Activated T-cell treated with anti-CD3 and anti-CD28 coated beads, Interleukin-2, amount 50 U/mL, for 72 hours (primary cell): ENCODE results near the gene CERS4. TPM values are rescaled to one million over a fixed set of nuclear protein-coding genes. Genes with fewer than 3 reads are reported as not detected.
"Not testable (repeated sequence)": the region's sequence is repeated elsewhere in the genome, so short reads cannot be mapped to it uniquely, and the experiment has no call there.

Experiments
- ATAC-seq, 2 donors: fragments of 150-1000 bp; cut with Tn5 transposase; replicated peaks in 1 of 2; 2 replicates each; pipeline ENCODE4 v1.10.0; 2021; ENCODE audit warnings: moderate library complexity in 2 of 2, mild to moderate bottlenecking in 1 of 2
- DNase-seq, 2 donors: peaks; one replicate each; pipeline ENCODE4 v3.0.0; 2021 to 2022; ENCODE audit warnings: mixed read lengths in 1 of 2
- H3K27ac Mint-ChIP-seq: one replicate; pipeline ENCODE4 v1.8.0; 2022; ENCODE audit warnings: mild to moderate bottlenecking, moderate library complexity, mixed read lengths
- H3K27me3 Mint-ChIP-seq: one replicate; pipeline ENCODE4 v1.8.0; 2022; ENCODE audit warnings: low read depth, mixed read lengths
- H3K36me3 Mint-ChIP-seq, 2 donors: one replicate each; pipeline ENCODE4 v1.8.0; 2022; ENCODE audit warnings: mixed read lengths in 2 of 2, mild to moderate bottlenecking in 1 of 2; ENCODE audit not compliant: insufficient read depth in 2 of 2
- H3K4me1 Mint-ChIP-seq: one replicate; pipeline ENCODE4 v1.8.0; 2022; ENCODE audit warnings: low read depth, mixed read lengths
- H3K4me3 Mint-ChIP-seq, 2 donors: one replicate each; pipeline ENCODE4 v1.8.0; 2022; ENCODE audit warnings: mild to moderate bottlenecking in 2 of 2, mixed read lengths in 2 of 2, moderate library complexity in 2 of 2
- H3K9me3 Mint-ChIP-seq, 2 donors: one replicate each; pipeline ENCODE4 v1.8.0; 2022; ENCODE audit warnings: mixed read lengths in 2 of 2
- total RNA-seq, 2 donors: library from RNA; stranded (reverse); gene quantifications; one replicate each; pipeline ENCODE4 v1.2.3, GENCODE V29; 2022

The CERS4 gene
- total RNA-seq, 2 donors from 2014 or later: 23.2 to 29.5 TPM

- not testable (repeated sequence) for H3K4me1 Mint-ChIP-seq, H3K4me3 Mint-ChIP-seq, ATAC-seq, H3K36me3 Mint-ChIP-seq, H3K27me3 Mint-ChIP-seq, DNase-seq, H3K9me3 Mint-ChIP-seq, H3K27ac Mint-ChIP-seq
These were observed 5.7 kb upstream of the CERS4 start for GRCh38 chr19:8203288-8204120.

DNA sequence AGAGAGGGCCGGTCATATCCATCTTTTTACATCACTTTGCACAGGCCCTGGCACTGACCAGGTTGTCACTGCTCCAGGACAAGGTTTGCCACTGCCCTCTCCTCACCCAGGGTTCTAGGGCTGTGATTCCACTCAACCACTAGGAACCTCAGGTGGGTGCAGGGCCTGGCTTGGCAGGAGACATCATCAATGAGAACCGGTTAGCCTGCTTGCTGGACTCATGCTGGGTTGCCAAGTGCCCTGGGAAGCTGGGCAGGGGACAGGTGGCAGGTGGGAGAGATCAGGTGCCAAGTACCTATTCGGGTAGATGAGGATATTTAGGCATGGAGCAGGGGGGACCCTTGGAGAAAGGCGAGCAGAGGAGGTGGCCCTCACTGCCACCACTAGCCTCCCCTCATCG lies 4.2 kb upstream of the CERS4 start:
- ATAC-seq: no peak
- no peak overlapping the region for H3K27ac Mint-ChIP-seq

GRCh38 chr19:8206147-8207087 lies 2.8 kb upstream of the CERS4 start:
- no peak for DNase-seq
- Mint-ChIP-seq H3K36me3 (peaks cover 6 to 7% of the 10 kb centered on the region in 2 donors), H3K27ac (no peak overlapping the region), H3K9me3 (no peaks in the 10 kb centered on the region), H3K4me1 (peaks cover 21% of the 10 kb centered on the region), H3K27me3 (no peaks in the 10 kb centered on the region), H3K4me3 (no peak overlapping the region)
- no peak for ATAC-seq

More for the DNA sequence above, 4.2 kb upstream of the CERS4 start:
- Mint-ChIP-seq H3K4me3 (no peak overlapping the region), H3K9me3 (no peaks in the 10 kb centered on the region), H3K4me1 (peaks cover 9% of the 10 kb centered on the region), H3K36me3 (peaks cover 3% of the 10 kb centered on the region in 2 donors), H3K27me3 (no peaks in the 10 kb centered on the region)
- DNase-seq: no peak

- H3K4me1 Mint-ChIP-seq: peaks cover 30% of the 10 kb centered on the region
- H3K36me3 Mint-ChIP-seq, H3K27me3 Mint-ChIP-seq, DNase-seq, H3K27ac Mint-ChIP-seq, H3K4me3 Mint-ChIP-seq, ATAC-seq, H3K9me3 Mint-ChIP-seq: not testable (repeated sequence)
These were observed 1.8 kb upstream of the CERS4 start for GRCh38 chr19:8207326-8207725.

DNA sequence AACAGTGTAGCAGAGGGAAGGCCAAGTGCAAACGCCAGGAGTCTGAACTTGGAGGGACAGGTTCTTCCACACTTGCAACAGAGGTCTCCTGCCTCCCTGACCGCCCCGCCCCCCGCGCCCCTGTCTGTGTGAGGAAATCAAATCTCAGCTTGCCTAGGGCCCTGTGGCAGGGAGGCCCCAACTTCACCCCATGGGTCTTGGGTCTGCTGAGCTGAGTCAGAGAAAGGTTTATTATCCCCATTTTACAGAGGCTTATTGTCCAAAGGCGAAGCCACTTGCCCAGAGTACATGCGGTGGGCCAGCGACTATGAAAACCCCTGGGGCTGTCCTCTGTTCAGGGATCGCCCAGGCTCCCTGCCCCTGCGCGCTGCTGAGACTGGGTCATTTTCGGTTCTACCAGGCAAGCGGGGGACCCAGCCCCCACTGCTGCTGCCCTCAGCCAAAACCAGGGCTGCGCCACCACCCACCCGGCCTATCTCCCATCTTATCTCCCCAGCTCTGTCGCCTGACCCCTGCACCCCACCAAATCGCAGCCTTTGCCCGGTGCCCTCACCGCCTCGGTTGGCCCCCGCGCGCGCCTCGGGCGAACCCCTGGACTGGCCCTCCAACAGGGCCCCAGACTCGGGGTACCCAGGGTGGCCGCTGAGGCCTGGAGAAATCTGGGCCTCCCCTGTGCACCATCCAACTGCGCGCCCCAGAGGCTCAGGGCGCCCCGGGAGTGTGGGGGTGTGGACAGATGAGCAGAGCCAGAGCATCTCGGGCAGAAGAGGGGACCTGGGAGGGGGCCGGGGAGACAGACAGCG lies 850 bp upstream of the CERS4 start:
- Mint-ChIP-seq H3K4me3 (peak overlapping the region; percentile 71 to 79), H3K4me1 (peaks cover 36% of the 10 kb centered on the region), H3K27ac (peak overlapping the region; percentile 76), H3K27me3 (no peaks in the 10 kb centered on the region), H3K9me3 (no peaks in the 10 kb centered on the region), H3K36me3 (peaks cover 9 to 10% of the 10 kb centered on the region in 2 donors)
- ATAC-seq: peak in 1 of 2 donors; percentile 3
- no peak for DNase-seq

- no peaks in the 10 kb centered on the region for H3K27me3 Mint-ChIP-seq
- H3K4me3 Mint-ChIP-seq: peak overlapping the region; percentile 86 to 100
- H3K36me3 Mint-ChIP-seq: peaks cover 9 to 13% of the 10 kb centered on the region in 2 donors
- ATAC-seq: peak; percentile 83 to 84
- peak; percentile 87 to 88 for DNase-seq
- H3K9me3 Mint-ChIP-seq: no peaks in the 10 kb centered on the region
- peak overlapping the region; percentile 59 for H3K27ac Mint-ChIP-seq
- H3K4me1 Mint-ChIP-seq: peaks cover 36% of the 10 kb centered on the region
These were observed 550 bp downstream of the CERS4 start for GRCh38 chr19:8209462-8210378.

- H3K4me1 Mint-ChIP-seq: peaks cover 36% of the 10 kb centered on the region
- ATAC-seq: no peak
- H3K9me3 Mint-ChIP-seq: no peaks in the 10 kb centered on the region
- no peak for DNase-seq
- H3K4me3 Mint-ChIP-seq: peak overlapping the region; percentile 86 to 100
- no peaks in the 10 kb centered on the region for H3K27me3 Mint-ChIP-seq
- H3K36me3 Mint-ChIP-seq: peaks cover 9 to 16% of the 10 kb centered on the region in 2 donors
- peak overlapping the region; percentile 59 for H3K27ac Mint-ChIP-seq
These were observed 1.4 kb downstream of the CERS4 start for GRCh38 chr19:8210421-8211101.

GRCh38 chr19:8212212-8212611 lies 3.0 kb downstream of the CERS4 start:
- H3K4me1 Mint-ChIP-seq: peaks cover 36% of the 10 kb centered on the region
- peaks cover 9 to 16% of the 10 kb centered on the region in 2 donors for H3K36me3 Mint-ChIP-seq
- H3K27ac Mint-ChIP-seq: no peak overlapping the region
- H3K27me3 Mint-ChIP-seq: no peaks in the 10 kb centered on the region
- H3K9me3 Mint-ChIP-seq: no peaks in the 10 kb centered on the region
- no peak for DNase-seq
- no peak overlapping the region for H3K4me3 Mint-ChIP-seq
- ATAC-seq: no peak

- Mint-ChIP-seq H3K4me3 (no peak overlapping the region), H3K4me1 (peaks cover 35% of the 10 kb centered on the region)
- no peak for ATAC-seq
These were observed 3.7 kb downstream of the CERS4 start for GRCh38 chr19:8212916-8213315.

DNA sequence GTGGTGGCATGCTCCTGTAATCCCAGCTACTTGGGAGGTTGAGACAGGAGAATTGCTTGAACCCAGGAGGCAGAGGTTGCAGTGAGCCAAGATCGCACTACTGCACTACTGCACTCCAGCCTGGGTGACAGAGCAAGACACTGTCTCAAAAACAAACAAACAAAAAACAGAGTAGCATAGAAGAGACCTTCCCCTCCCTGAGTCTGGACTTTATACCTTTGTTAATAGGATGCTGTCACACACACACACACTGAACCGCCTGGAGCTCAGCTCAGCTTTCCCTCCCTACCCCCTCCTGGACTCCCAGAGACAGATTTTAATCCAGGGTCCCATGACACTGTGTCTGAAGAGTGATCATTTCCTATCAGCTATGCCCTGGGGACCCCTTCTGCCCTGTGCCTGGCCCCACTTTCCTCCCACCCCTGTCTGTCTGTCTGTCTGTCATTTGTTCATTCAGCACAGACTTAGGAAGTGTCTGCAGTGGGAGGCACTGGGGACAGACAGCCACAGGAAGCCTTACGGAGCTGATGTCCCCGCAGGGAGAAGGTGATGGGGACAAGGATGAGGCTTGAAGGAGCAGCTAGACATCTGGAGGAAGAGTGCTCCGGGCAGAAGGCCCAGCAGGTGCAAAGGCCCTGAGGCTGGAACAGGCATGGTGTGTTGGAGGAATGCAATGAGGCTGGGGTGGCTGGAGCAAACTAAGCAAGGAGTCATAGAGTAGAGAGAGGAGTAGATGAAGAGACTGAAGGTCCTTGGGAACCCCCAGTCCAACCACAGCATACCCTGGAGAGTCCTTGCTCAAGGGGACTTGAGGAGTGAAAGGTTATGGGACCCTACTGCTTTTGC lies 4.9 kb downstream of the CERS4 start:
- no peaks in the 10 kb centered on the region for H3K9me3 Mint-ChIP-seq
- peaks cover 9 to 16% of the 10 kb centered on the region in 2 donors for H3K36me3 Mint-ChIP-seq
- H3K4me1 Mint-ChIP-seq: peaks cover 30% of the 10 kb centered on the region
- ATAC-seq (no peak), DNase-seq (no peak)
- no peak overlapping the region for H3K4me3 Mint-ChIP-seq
- H3K27me3 Mint-ChIP-seq: no peaks in the 10 kb centered on the region
- no peak overlapping the region for H3K27ac Mint-ChIP-seq

More at GRCh38 chr19:8212916-8213315, 3.7 kb downstream of the CERS4 start:
- Mint-ChIP-seq H3K27ac (no peak overlapping the region), H3K9me3 (no peaks in the 10 kb centered on the region), H3K27me3 (no peaks in the 10 kb centered on the region), H3K36me3 (peaks cover 9 to 16% of the 10 kb centered on the region in 2 donors)
- no peak for DNase-seq

DNA sequence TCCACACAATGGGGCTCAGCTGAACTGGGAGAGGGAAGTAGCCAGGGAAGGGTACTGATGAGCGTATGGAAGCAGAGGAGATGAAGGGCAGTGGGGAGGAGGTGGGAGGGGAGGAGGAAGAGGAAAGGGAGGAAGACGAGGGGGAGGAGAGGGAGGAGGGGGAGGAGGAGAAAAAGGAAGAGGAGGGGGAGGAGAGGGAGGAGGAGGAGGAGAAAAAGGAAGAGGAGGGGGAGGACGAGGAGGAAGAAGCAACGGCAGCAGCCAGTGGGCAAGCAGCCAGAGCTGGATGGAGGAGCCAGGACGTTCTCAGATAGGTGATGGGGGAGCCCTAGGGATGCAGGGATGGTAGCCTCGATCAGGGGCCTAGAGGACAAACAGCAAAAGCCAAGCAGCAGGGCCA lies 5.6 kb downstream of the CERS4 start:
- no peaks in the 10 kb centered on the region for H3K9me3 Mint-ChIP-seq
- no peak overlapping the region for H3K27ac Mint-ChIP-seq

More for the DNA sequence above, 5.6 kb downstream of the CERS4 start:
- Mint-ChIP-seq H3K27me3 (no peaks in the 10 kb centered on the region), H3K4me1 (peaks cover 28% of the 10 kb centered on the region), H3K4me3 (no peak overlapping the region), H3K36me3 (peaks cover 8 to 15% of the 10 kb centered on the region in 2 donors)
- DNase-seq (no peak), ATAC-seq (no peak)
